ENCODE results near the gene SOX6. TPM values are rescaled to one million over a fixed set of nuclear protein-coding genes. Genes with fewer than 3 reads are reported as not detected.

The SOX6 gene
- total RNA-seq, 4 donors from 2014 or later = 1.6 to 22.7 (median 6.9) TPM

DNA sequence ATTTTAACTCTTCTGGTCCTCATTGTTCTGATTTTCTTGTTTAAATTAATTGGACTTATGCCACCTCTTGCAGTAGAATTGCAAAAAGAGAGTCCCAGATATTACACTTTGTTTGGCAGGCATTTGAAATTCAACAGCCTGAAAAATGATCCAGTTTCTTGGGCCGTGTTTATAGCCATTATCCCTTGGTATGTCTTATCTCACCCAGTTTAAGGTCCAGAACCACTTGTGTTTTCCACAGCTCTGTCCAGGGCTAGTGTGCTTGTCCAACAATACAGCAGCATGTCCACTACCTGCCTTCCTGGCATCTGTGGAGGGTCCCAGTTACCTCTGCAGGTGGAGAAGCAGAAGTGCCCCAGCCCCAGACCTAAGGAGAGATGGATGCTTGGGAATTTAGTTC is 397.4 kb downstream of the SOX6 start:
- Histone ChIP-seq H3K4me3 (no peak overlapping the region), H3K27ac (no peak overlapping the region), H3K9me3 (no peaks in the 10 kb centered on the region), H3K4me1 (no peaks in the 10 kb centered on the region), H3K36me3 (no peaks in the 10 kb centered on the region), H3K27me3 (no peaks in the 10 kb centered on the region)
- TF ChIP-seq, protein P1, sequence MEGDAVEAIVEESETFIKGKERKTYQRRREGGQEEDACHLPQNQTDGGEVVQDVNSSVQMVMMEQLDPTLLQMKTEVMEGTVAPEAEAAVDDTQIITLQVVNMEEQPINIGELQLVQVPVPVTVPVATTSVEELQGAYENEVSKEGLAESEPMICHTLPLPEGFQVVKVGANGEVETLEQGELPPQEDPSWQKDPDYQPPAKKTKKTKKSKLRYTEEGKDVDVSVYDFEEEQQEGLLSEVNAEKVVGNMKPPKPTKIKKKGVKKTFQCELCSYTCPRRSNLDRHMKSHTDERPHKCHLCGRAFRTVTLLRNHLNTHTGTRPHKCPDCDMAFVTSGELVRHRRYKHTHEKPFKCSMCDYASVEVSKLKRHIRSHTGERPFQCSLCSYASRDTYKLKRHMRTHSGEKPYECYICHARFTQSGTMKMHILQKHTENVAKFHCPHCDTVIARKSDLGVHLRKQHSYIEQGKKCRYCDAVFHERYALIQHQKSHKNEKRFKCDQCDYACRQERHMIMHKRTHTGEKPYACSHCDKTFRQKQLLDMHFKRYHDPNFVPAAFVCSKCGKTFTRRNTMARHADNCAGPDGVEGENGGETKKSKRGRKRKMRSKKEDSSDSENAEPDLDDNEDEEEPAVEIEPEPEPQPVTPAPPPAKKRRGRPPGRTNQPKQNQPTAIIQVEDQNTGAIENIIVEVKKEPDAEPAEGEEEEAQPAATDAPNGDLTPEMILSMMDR (IDR thresholded peaks at IDR 0.05) = no peak
- no peak for TF ChIP-seq EP300 (IDR thresholded peaks at IDR 0.05; ENCODE audit: low read depth)
- TF ChIP-seq POLR2A (IDR thresholded peaks at IDR 0.05) = no peak
- TF ChIP-seq POLR2AphosphoS5 (IDR thresholded peaks at IDR 0.05) = no peak
- intact Hi-C loops (cut with DNase I; ENCODE audit: low total_unique reads) = no loop called here
- 50 to 78% methylated on average over 1 of the region's 1 CpG for WGBS, 2 donors (ENCODE audit: low coverage in 1 of 2)
- in situ Hi-C loops (cut with MboI; ENCODE audit: low pct_ligation_motif_present in 1 of 4, low pct_unique_long_range_greater_than_20kb in 1 of 4, low sequenced_read_pairs in 3 of 4) = no loop called here
- no peak for DNase-seq

DNA sequence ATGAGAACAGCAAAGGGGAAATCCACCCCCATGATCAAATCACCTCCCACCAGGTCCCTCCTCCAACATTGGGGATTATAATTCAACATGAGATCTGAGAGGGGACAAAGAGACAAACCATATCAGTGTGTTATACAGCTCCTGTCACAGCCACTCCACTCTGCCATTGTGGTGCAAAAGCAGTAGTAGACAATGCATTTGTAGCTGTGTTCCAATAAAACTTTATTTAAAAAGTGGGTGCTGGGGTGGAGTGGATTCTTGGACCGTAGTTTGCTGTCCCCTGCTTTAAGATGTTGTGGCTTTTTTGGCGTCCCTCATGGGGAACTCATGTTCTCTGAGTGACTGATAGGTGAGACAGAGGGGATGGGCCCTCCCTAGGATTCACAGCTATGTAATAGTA is 399.1 kb downstream of the SOX6 start:
- intact Hi-C loops (cut with DNase I; ENCODE audit: low total_unique reads) (no loop called here), in situ Hi-C loops (cut with MboI; ENCODE audit: low pct_ligation_motif_present in 1 of 4, low pct_unique_long_range_greater_than_20kb in 1 of 4, low sequenced_read_pairs in 3 of 4) (no loop called here)
- Histone ChIP-seq H3K36me3 (no peaks in the 10 kb centered on the region), H3K27me3 (no peaks in the 10 kb centered on the region), H3K27ac (no peak overlapping the region), H3K4me1 (no peaks in the 10 kb centered on the region), H3K4me3 (no peak overlapping the region), H3K9me3 (no peaks in the 10 kb centered on the region)
- no peak for DNase-seq
- 23 to 70% methylated on average over 2 of the region's 2 CpGs for WGBS, 2 donors (ENCODE audit: low coverage in 1 of 2)
- TF ChIP-seq POLR2AphosphoS5 (IDR thresholded peaks at IDR 0.05) (no peak), EP300 (IDR thresholded peaks at IDR 0.05; ENCODE audit: low read depth) (no peak), POLR2A (IDR thresholded peaks at IDR 0.05) (no peak)
- TF ChIP-seq, protein P1 (IDR thresholded peaks at IDR 0.05) = no peak

GRCh38 chr11:15956302-15956701 is 400.0 kb downstream of the SOX6 start:
- H3K27ac ChIP-seq = no peak overlapping the region
- TF ChIP-seq POLR2AphosphoS5 (IDR thresholded peaks at IDR 0.05) (no peak), POLR2A (IDR thresholded peaks at IDR 0.05) (no peak), EP300 (IDR thresholded peaks at IDR 0.05; ENCODE audit: low read depth) (no peak)
- TF ChIP-seq, protein P1 (IDR thresholded peaks at IDR 0.05) = no peak
- 89 to 100% methylated on average over 1 to 3 of the region's 3 CpGs for WGBS, 2 donors (ENCODE audit: low coverage in 1 of 2)
- no peaks in the 10 kb centered on the region for H3K4me1 ChIP-seq
- no peaks in the 10 kb centered on the region for H3K36me3 ChIP-seq
- no peaks in the 10 kb centered on the region for H3K27me3 ChIP-seq
- no peaks in the 10 kb centered on the region for H3K9me3 ChIP-seq
- H3K4me3 ChIP-seq = no peak overlapping the region
- no peak for DNase-seq
- in situ Hi-C loops (cut with MboI; ENCODE audit: low pct_ligation_motif_present in 1 of 4, low pct_unique_long_range_greater_than_20kb in 1 of 4, low sequenced_read_pairs in 3 of 4) = no loop called here
- intact Hi-C loops (cut with DNase I; ENCODE audit: low total_unique reads) = no loop called here

GRCh38 chr11:15955595-15955994 is 400.8 kb downstream of the SOX6 start:
- no peak overlapping the region for H3K4me3 ChIP-seq
- no peaks in the 10 kb centered on the region for H3K9me3 ChIP-seq
- TF ChIP-seq EP300 (IDR thresholded peaks at IDR 0.05; ENCODE audit: low read depth) = no peak
- TF ChIP-seq, protein P1 (IDR thresholded peaks at IDR 0.05) = no peak
- TF ChIP-seq POLR2A (IDR thresholded peaks at IDR 0.05) = no peak
- 39 to 78% methylated on average over 2 of the region's 2 CpGs for WGBS, 2 donors (ENCODE audit: low coverage in 1 of 2)
- H3K27me3 ChIP-seq = no peaks in the 10 kb centered on the region
- in situ Hi-C loops (cut with MboI; ENCODE audit: low pct_ligation_motif_present in 1 of 4, low pct_unique_long_range_greater_than_20kb in 1 of 4, low sequenced_read_pairs in 3 of 4) = no loop called here
- intact Hi-C loops (cut with DNase I; ENCODE audit: low total_unique reads) = no loop called here
- H3K4me1 ChIP-seq = no peaks in the 10 kb centered on the region
- no peak overlapping the region for H3K27ac ChIP-seq
- DNase-seq = no peak
- H3K36me3 ChIP-seq = no peaks in the 10 kb centered on the region
